Liver (tissue), 3 donors: ENCODE measurements around the gene RSL1D1.

Experiments
- TAF1 ChIP-seq: conservative IDR thresholded peaks from 2 replicates; pipeline ENCODE4 v1.6.1; 2016; ENCODE audit warnings: antibody characterized with exemption, mild to moderate bottlenecking
- TF ChIP-seq, protein P1 (sequence below): fragments of 150-350 bp; IDR thresholded peaks from 2 replicates; pipeline ENCODE4 v1.5.1; 2017; ENCODE audit warnings: improper control_type of control experiment, low read depth, low read length; ENCODE audit not compliant: missing input control
- donor health status: healthy.
- donor health status: healthy.

DNA sequence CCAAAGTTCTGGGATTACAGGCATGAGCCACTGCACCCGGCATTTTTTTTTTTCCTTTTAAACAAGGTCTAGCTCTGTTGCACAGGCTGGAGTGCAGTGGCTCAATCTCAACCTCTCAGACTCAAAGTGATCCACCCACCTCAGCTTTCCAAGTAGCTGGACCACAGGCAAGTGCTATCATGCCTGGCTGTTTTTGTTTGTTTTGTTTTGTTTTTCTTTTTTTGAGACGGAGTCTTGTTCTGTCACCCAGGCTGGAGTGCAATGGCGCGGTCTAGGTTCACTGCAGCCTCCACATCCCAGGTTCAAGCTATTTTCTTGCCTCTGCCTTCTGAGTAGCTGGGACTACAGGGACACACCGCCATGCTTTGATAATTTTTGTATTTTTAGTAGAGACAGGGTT lies 35.2 kb downstream of the RSL1D1 start:
- no peak for TF ChIP-seq TAF1
- TF ChIP-seq, protein P1, sequence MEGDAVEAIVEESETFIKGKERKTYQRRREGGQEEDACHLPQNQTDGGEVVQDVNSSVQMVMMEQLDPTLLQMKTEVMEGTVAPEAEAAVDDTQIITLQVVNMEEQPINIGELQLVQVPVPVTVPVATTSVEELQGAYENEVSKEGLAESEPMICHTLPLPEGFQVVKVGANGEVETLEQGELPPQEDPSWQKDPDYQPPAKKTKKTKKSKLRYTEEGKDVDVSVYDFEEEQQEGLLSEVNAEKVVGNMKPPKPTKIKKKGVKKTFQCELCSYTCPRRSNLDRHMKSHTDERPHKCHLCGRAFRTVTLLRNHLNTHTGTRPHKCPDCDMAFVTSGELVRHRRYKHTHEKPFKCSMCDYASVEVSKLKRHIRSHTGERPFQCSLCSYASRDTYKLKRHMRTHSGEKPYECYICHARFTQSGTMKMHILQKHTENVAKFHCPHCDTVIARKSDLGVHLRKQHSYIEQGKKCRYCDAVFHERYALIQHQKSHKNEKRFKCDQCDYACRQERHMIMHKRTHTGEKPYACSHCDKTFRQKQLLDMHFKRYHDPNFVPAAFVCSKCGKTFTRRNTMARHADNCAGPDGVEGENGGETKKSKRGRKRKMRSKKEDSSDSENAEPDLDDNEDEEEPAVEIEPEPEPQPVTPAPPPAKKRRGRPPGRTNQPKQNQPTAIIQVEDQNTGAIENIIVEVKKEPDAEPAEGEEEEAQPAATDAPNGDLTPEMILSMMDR, result no peak
